Uterus (tissue), 4 donors: ENCODE data around the gene FUT2. TPM values are rescaled to one million over a fixed set of nuclear protein-coding genes. Genes with fewer than 3 reads are reported as not detected.
"Not testable (repeated sequence)": the region's sequence is repeated elsewhere in the genome, so short reads cannot be mapped to it uniquely, and the experiment has no call there.

Source experiments
- DNase-seq, 2 donors: peaks; one replicate each; pipeline ENCODE4 v3.0.0-alpha.2; 2019 to 2020
- H3K27ac ChIP-seq, 2 donors: fragments of 200-600 bp; sonication (generic); 1 replicate in 1 of 2; 2 replicates in 1 of 2; pipeline ENCODE4 v1.5.1; 2016 to 2018
- H3K27me3 ChIP-seq, 2 donors: fragments of 200-600 bp; sonication (generic); one replicate each; pipeline ENCODE4 v1.5.1; 2018 to 2019; ENCODE audit warnings: control low read depth in 1 of 2
- H3K36me3 ChIP-seq, 2 donors: fragments of 200-600 bp; sonication (generic); one replicate each; pipeline ENCODE4 v1.5.1; 2019; ENCODE audit warnings: control low read depth in 1 of 2
- H3K4me1 ChIP-seq, 2 donors: fragments of 200-600 bp; sonication (generic); one replicate each; pipeline ENCODE4 v1.5.1; 2018 to 2019; ENCODE audit warnings: control low read depth in 1 of 2
- H3K4me3 ChIP-seq, 2 donors: fragments of 200-600 bp; sonication (generic); 1 replicate in 1 of 2; 2 replicates in 1 of 2; pipeline ENCODE4 v1.5.1; 2018 to 2019; ENCODE audit warnings: mild to moderate bottlenecking in 1 of 2
- H3K9me3 ChIP-seq, 2 donors: fragments of 200-600 bp; sonication (generic); one replicate each; pipeline ENCODE4 v1.5.1; 2019; ENCODE audit warnings: control low read depth in 1 of 2
- POLR2A ChIP-seq, 2 donors: fragments of 450-650 bp; IDR thresholded peaks; one replicate each; pipeline ENCODE4 v1.6.1; 2016; ENCODE audit warnings: antibody characterized with exemption in 2 of 2, mild to moderate bottlenecking in 1 of 2, moderate library complexity in 1 of 2
- intact Hi-C: fragments of 100-400 bp; cut with DNase I; formaldehyde crosslinking; loops from one replicate; pipeline ENCODE4 v1.15.1; 2023; ENCODE audit warnings: low total_unique reads
- total RNA-seq, 4 donors: library from RNA; depleted of rRNA in 3 of 4; stranded (reverse); fragments of >200 nt in 3 of 4; gene quantifications; one replicate each; pipeline versions ENCODE4 v1.1.0 to v1.2.4, GENCODE V29; 2014 to 2023
- TF ChIP-seq, protein P1 (sequence below), 4 experiments: fragments of 200-600 bp in 2 of 4; fragments of 450-650 bp in 2 of 4; sonication (generic) in 2 of 4; IDR thresholded peaks; one replicate each; pipeline ENCODE4 v1.5.1; 2016 to 2019; ENCODE audit warnings: antibody characterized with exemption in 4 of 4, mild to moderate bottlenecking in 2 of 4, moderate library complexity in 1 of 4
- donor health status: DM: yes; HTN: yes; CAD: no.

Gene FUT2
- total RNA-seq, 4 donors from 2014 or later = 1.0 TPM; not detected in 3

DNA sequence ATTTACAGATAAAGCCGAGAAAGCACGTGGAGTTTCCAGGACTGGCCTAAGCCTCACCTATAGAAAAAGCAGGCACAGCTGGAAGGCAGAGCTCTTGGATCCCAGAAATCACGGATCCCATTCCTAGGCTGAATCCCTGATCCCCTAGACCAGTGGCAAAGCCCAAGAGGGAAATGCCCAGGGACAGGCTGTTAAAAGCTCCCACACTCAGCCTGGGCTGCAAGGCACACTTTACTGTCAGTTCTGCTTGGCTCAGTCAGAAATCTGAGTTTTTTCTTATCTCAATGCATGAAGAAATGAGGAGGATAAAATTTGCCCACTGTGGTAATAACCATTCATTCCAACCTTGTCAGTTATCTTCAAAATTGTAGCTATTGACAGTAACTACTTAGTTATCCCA, 8.0 kb upstream of the FUT2 start:
- intact Hi-C loops = no loop called here
- no peak overlapping the region for H3K4me3 ChIP-seq

DNA sequence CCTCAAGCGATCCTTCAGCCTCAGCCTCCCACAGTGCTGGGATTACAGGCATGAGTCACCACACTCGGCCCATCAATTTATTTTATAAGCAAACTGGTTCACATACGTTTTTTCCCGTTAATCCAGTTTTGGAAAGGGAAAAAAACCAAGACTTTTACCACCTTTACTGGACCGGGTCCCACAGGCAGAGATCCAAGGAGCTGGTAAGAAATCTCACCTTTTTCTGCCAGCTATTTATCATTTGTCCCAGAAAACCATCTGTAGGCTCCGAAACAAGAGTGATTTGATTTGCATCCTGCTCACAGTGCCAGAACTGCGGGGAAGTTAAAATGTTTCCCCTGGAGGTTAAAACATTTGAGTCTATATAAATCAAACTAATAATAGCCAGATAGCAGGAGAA, 6.3 kb upstream of the FUT2 start:
- no peaks in the 10 kb centered on the region for H3K4me1 ChIP-seq
- H3K27ac ChIP-seq = peak overlapping the region; percentile 63 to 81
- no peaks in the 10 kb centered on the region for H3K27me3 ChIP-seq
- TF ChIP-seq, protein P1, sequence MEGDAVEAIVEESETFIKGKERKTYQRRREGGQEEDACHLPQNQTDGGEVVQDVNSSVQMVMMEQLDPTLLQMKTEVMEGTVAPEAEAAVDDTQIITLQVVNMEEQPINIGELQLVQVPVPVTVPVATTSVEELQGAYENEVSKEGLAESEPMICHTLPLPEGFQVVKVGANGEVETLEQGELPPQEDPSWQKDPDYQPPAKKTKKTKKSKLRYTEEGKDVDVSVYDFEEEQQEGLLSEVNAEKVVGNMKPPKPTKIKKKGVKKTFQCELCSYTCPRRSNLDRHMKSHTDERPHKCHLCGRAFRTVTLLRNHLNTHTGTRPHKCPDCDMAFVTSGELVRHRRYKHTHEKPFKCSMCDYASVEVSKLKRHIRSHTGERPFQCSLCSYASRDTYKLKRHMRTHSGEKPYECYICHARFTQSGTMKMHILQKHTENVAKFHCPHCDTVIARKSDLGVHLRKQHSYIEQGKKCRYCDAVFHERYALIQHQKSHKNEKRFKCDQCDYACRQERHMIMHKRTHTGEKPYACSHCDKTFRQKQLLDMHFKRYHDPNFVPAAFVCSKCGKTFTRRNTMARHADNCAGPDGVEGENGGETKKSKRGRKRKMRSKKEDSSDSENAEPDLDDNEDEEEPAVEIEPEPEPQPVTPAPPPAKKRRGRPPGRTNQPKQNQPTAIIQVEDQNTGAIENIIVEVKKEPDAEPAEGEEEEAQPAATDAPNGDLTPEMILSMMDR (IDR thresholded peaks at IDR 0.05) = no peak
- no peak for TF ChIP-seq POLR2A (IDR thresholded peaks at IDR 0.05)
- no peaks in the 10 kb centered on the region for H3K36me3 ChIP-seq
- no peaks in the 10 kb centered on the region for H3K9me3 ChIP-seq
- intact Hi-C loops = no loop called here
- DNase-seq = peak; percentile 55 to 72
- no peak overlapping the region for H3K4me3 ChIP-seq

More for the DNA sequence above, 8.0 kb upstream of the FUT2 start:
- Histone ChIP-seq H3K9me3 (no peaks in the 10 kb centered on the region), H3K4me1 (no peaks in the 10 kb centered on the region), H3K36me3 (no peaks in the 10 kb centered on the region), H3K27ac (no peak overlapping the region), H3K27me3 (no peaks in the 10 kb centered on the region)
- DNase-seq = no peak
- TF ChIP-seq, protein P1 (IDR thresholded peaks at IDR 0.05) = no peak
- TF ChIP-seq POLR2A (IDR thresholded peaks at IDR 0.05) = no peak

DNA sequence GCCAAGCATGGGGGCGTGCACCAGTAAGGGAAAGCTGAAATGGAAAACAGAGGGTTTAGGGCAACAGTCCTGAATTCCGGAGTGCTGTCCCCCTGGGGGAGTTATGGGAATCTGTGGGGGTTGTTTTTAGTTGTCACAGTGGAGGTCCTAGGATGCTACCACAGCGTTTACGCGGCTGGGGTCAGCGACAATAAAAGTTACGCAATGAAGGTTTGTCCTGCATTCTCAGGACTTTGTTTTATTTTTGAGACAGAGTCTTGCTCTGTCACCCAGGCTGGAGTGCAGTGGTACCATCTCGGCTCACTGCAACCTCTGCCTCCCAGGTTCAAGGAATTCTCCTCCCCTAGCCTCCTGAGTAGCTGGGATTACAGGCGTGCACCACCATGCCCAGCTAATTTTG, 2.1 kb upstream of the FUT2 start:
- intact Hi-C loops, H3K36me3 ChIP-seq, DNase-seq, H3K9me3 ChIP-seq, H3K4me3 ChIP-seq, H3K27ac ChIP-seq, H3K27me3 ChIP-seq, H3K4me1 ChIP-seq: not testable (repeated sequence)

DNA sequence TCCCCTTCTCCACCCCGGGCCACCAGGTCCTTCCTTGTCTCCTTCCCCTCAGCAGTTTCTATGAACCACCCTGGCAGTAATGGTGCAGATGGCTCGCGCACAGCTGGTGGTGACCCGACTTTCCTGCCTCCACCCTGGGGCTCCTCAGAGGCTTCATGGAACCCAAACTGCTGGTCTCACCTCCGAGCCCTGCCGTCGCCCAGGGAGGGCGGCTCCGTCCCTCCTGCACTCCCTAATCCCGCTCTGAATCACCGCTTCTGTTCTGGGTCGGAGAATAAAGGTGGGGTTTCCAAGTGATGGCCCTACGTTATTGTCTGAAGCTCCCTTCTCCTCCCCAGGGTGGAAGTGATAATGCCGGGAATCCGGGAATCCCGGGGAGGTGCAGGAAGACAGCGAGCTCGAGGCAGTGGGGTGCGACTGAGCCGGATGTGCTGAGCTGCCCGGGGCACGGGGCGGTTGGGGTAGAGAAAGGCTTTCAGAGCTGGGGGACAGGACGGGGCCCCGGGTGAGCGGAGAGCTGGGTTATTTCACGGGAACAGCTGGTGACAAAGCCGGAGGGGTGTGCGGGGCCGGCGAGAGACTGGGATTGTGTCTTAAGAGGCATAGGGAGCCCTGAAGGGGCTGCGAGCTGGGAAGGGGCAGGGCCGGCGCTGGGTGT, 711 bp downstream of the FUT2 start:
- H3K27me3 ChIP-seq = no peaks in the 10 kb centered on the region
- intact Hi-C loops = no loop called here
- no peak for DNase-seq
- no peaks in the 10 kb centered on the region for H3K9me3 ChIP-seq
- peak overlapping the region; percentile 17 to 30 for H3K27ac ChIP-seq
- H3K4me1 ChIP-seq = no peaks in the 10 kb centered on the region
- TF ChIP-seq POLR2A (IDR thresholded peaks at IDR 0.05) = no peak
- TF ChIP-seq, protein P1 (IDR thresholded peaks at IDR 0.05) = no peak
- peak overlapping the region in 1 of 2 donors; percentile 0 for H3K4me3 ChIP-seq
- no peaks in the 10 kb centered on the region for H3K36me3 ChIP-seq

DNA sequence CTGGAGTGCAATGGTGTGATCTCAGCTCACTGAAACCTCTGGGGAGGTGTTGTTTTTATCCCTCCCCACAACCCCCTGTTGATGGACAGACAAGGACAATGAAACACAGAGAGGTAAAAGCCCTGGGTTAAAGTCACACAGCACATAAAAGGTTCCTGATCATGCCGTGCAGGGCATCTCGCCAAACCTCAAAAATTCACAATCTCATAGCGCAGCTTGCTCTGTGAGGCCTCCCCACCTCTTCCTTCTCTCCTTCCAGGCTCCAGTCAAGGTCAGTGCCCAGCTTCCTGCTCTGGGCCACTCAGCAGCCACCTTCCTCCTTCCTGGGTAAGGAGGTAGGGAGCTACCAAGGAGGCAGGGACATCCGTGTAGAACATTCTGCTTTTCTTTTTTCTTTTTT, 2.3 kb downstream of the FUT2 start:
- no peaks in the 10 kb centered on the region for H3K9me3 ChIP-seq
- intact Hi-C loops = no loop called here
- no peak overlapping the region for H3K27ac ChIP-seq
- TF ChIP-seq POLR2A (IDR thresholded peaks at IDR 0.05) = no peak
- TF ChIP-seq, protein P1 (IDR thresholded peaks at IDR 0.05) = no peak
- no peaks in the 10 kb centered on the region for H3K36me3 ChIP-seq
- no peak overlapping the region for H3K4me3 ChIP-seq
- DNase-seq = no peak
- H3K4me1 ChIP-seq = no peaks in the 10 kb centered on the region
- no peaks in the 10 kb centered on the region for H3K27me3 ChIP-seq

DNA sequence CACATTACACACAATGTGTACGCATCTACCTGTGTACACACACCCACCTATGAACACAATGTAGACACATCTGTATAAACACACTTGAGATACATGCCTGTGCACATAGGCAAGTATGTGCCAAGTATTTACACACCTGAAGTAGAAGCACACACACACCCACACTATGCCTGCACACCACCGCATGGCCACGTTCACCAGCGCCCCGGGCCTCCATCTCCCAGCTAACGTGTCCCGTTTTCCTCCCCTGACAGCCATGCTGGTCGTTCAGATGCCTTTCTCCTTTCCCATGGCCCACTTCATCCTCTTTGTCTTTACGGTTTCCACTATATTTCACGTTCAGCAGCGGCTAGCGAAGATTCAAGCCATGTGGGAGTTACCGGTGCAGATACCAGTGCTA, 6.9 kb downstream of the FUT2 start:
- Histone ChIP-seq H3K4me1 (no peaks in the 10 kb centered on the region), H3K27ac (no peak overlapping the region), H3K4me3 (no peak overlapping the region), H3K27me3 (no peaks in the 10 kb centered on the region), H3K36me3 (no peaks in the 10 kb centered on the region), H3K9me3 (no peaks in the 10 kb centered on the region)
- TF ChIP-seq, protein P1 (IDR thresholded peaks at IDR 0.05) = no peak
- TF ChIP-seq POLR2A (IDR thresholded peaks at IDR 0.05) = no peak
- intact Hi-C loops = no loop called here
- no peak for DNase-seq
